Vagina (tissue), 2 donors: ENCODE measurements around the gene TMEM222.

Experiments
- POLR2AphosphoS5 ChIP-seq, 2 donors: sonication (generic); formaldehyde crosslinking; IDR thresholded peaks; one replicate each; pipeline ENCODE4 v1.9.0; 2017; ENCODE audit warnings: antibody characterized with exemption in 2 of 2, mild to moderate bottlenecking in 2 of 2, low read depth in 1 of 2; ENCODE audit not compliant: insufficient read depth in 1 of 2
- TF ChIP-seq, protein P1 (sequence below), 3 experiments: fragments of 450-650 bp in 2 of 3; fragments of 200-600 bp in 1 of 3; sonication (generic) in 1 of 3; IDR thresholded peaks; one replicate each; pipeline ENCODE4 v1.5.1; 2017 to 2019; ENCODE audit warnings: antibody characterized with exemption in 3 of 3, mild to moderate bottlenecking in 2 of 3, moderate library complexity in 2 of 3

DNA sequence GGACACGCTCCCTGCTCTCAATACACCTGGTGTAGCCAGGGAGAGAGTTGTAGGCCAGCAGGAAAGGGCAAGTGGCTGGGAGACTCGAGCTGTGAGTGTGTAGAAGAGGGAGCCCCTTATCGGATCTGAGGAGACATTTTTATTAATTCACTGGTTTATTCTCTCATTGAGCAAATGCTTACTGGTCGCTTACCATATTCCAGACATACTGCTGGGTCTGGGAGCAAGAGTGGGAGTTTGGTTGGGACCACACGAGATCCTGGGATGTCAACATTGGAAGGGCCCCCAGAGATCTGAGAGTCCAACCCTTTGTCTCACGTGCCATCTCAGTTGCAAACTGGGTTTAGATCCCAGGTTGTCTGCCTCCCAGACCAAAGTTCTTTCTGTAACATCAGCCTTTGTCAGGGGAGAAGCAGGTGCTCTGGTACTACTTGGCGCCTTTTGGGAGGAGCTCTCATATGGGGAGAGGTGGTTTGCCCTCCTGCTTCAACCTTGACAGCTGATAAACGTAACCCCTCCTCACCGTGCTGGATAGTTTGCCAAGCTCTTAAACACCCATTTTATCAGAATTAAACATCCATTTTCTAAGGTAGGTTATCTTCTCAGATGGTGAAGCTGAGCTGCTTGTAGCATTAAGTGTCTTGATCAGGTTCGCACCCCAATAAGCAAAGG is 742 bp downstream of the TMEM222 start:
- TF ChIP-seq, protein P1, sequence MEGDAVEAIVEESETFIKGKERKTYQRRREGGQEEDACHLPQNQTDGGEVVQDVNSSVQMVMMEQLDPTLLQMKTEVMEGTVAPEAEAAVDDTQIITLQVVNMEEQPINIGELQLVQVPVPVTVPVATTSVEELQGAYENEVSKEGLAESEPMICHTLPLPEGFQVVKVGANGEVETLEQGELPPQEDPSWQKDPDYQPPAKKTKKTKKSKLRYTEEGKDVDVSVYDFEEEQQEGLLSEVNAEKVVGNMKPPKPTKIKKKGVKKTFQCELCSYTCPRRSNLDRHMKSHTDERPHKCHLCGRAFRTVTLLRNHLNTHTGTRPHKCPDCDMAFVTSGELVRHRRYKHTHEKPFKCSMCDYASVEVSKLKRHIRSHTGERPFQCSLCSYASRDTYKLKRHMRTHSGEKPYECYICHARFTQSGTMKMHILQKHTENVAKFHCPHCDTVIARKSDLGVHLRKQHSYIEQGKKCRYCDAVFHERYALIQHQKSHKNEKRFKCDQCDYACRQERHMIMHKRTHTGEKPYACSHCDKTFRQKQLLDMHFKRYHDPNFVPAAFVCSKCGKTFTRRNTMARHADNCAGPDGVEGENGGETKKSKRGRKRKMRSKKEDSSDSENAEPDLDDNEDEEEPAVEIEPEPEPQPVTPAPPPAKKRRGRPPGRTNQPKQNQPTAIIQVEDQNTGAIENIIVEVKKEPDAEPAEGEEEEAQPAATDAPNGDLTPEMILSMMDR (IDR thresholded peaks at IDR 0.05) = no peak
- TF ChIP-seq POLR2AphosphoS5 (IDR thresholded peaks at IDR 0.05; ENCODE audit: insufficient read depth in 1 of 2, low read depth in 1 of 2) = no peak
